GM18870 (cell line): ENCODE data around the gene NHS.
"Not testable (repeated sequence)": the region's sequence is repeated elsewhere in the genome, so short reads cannot be mapped to it uniquely, and the experiment has no call there.

Experiments
- ATAC-seq: cut with Tn5 transposase; IDR thresholded peaks from one replicate; pipeline ENCODE4 v1.9.1; 2021; ENCODE audit warnings: moderate library complexity; ENCODE audit not compliant: unreplicated experiment

The NHS gene

DNA sequence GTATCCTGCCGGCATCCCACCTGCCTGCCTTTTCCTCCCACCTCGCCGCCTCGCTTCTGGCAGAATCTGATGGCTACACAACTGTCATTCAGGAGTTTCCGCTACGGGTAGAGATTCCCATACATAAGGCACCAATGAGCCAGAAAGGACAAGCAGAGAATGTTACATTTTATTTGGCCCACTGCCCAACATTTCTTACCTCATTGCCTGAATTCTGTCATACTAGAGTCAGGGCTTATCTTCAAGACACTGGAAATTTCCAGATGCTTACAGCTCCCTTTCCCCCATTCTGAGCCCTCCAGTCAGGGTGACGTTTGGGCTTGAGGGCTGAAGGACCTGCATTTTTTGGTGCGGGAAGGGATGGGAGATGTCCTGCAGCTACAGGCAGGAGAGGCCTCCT is 113.0 kb downstream of the NHS start:
- ATAC-seq: no peak

- no peak for ATAC-seq
Observed at GRCh38 chrX:17494216-17494615, 119.2 kb downstream of the NHS start.

DNA sequence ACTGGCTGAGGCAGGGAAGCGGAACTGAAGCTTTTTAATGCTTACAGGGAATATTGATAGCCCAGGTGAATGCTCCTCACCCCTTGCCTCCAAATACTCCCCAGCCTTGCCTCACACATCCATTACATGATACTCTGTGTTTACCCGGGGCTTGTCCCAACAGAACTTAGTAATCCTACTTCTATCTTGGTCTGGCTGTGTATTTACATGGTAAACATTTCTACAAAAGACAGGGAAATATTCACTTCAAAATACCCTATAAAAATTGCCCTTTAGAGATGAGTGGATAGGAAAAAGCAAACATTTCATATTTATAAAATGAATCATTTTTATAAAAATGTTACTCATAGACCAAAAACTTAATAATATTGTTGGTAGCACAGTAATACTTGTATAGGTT is 120.1 kb downstream of the NHS start:
- no peak for ATAC-seq

DNA sequence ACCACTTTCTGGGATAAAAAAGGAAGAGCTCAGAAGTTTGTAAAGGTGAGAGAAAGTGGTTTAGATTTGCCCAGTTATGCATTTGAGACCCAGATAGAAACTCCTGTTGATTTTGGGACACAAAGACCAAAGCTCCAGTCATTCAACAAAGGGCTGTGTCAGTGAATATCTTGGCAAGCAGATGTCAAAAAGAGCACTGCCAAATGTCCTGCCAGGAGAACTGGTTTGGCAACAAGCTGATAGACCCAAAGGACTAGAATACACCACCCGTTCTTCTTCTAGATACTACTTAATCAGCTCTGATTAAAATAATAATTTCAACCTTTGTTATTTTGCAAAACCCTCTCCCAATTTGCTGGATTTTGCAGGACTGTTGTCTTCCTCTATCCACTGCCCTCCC is 121.4 kb downstream of the NHS start:
- ATAC-seq: no peak

DNA sequence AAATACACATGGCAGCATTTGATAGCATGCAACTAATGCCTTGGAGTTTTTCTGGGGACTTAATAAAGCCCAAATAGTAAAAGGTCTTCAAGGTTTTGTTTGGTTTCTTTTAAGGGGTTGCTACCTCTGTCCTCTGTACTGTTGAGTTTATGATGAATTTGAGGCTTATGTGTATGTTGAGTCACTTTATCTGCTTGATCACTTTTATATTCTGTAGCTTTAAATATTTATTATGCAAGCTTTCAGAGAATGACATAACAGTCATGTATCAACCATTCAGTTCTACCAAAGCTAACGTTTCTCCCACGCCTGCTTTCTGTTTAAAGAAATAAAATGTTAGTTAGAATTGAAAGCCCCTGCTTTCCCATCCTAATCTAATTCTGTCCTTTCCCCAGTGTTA is 122.2 kb downstream of the NHS start:
- no peak for ATAC-seq

DNA sequence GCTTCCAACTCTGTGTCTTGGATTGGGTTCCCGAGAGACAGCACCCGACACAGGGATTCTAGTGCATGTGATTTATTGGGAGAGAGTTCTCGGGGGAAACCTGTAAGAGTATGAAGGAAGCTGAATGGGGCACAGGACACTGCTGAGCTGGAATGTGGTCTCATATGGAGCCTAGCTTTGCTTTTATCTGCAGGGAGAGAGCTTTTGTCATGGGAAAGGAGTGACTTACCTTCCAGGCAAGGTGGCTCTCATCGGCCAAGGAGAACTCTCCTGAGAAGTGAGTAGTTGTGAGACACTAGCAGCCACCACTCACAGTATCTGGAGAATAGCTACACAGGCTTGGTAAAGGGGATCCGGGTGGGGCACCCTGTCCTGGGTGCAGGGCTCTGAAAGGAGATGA is 124.5 kb downstream of the NHS start:
- ATAC-seq: no peak

DNA sequence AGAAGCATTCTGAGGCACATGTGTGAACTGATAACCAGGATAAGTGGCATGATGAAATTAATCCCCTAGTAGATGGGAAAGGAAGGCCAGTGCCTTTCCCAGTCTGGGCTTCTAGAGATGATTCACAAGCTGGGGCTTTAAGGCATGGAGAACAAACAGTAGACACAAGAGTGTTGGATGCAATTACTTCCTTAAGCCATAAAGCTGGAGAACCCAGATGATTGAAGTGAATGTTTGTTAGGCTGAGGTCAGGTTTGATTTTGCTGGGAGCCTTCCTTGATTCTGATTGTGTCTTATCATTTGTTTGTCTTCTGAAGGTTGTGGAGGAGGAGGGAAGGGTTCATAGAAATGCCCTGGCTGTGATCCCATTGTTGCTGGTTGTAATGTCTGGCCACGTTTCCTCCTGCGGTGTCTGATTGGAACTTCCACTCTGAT is 125.2 kb downstream of the NHS start:
- no peak for ATAC-seq

DNA sequence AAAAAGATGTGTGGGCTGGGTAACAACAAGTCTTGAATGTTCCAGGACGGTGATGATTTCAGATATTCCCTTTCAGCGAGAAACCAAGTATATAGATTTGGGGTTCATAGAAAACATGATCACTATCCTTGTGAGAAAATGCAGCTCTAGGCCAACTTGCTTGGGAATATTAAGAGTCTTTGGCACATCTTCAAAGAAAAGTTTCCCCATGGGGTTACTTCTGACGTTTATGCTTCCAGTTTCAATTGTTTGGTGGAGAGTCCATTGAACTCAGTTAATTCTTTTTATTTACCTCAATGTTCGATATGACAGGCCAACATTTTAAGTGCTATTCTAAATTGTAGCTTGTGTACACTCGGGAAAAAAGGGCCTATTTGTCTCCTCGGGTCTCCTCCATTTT is 126.7 kb downstream of the NHS start:
- no peak for ATAC-seq

DNA sequence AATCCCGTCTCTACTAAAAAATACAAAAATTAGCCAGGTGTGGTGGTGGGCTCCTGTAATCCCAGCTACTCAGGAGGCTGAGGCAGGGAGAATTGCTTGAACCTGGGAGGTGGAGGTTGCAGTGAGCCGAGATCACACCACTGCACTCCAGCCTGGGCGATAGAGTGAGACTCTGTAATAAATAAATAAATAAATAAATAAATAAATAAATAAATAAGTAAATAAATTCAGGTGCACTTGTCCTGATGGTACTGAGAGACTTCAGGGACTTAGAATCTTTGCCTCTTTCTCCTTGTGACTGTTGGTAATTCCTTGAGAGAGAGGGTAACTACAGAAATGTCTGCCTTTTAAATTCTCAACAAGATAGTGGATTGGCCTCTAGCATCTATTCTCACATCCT is 131.4 kb downstream of the NHS start:
- ATAC-seq: not testable (repeated sequence)

DNA sequence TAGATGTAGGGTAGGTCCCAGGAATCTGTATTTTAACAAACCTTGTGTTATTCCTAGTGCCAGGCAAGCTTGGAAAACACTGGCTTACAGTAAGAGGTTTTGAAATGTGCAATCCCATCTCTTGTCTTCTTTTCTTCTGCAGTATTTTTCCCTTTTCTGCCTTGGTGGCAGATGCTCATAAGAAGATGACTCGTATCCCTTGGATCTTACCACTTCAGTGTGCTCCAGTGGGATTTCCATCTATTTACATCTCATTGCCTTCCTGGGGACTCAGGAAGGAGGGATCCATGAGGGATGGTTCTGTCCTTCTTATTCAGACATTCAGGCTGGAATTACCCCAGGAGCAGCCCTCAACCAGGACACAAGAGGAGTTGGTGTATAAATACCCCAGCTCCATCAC is 136.6 kb downstream of the NHS start:
- no peak for ATAC-seq

DNA sequence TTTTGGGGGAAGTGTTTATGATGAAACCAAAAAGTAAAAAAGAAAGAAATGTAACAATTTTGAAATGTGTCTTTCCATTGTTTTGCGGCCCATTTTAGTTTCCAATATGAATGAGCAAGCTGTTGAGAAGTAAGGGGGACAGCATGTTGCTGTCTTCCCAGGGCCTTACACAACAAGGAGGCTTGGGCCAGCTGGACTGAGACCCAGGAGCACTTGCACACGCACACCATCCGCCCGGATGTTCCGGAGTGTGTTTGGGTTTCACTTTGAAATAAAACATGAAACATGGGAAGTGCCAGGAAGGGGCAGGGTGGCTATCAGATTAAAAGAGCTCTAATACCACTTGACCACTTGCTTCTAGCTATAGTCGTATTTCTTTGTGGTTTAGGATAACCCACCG is 144.4 kb downstream of the NHS start:
- ATAC-seq: no peak

- ATAC-seq: no peak
Observed at GRCh38 chrX:17520016-17520615, 145.1 kb downstream of the NHS start.

DNA sequence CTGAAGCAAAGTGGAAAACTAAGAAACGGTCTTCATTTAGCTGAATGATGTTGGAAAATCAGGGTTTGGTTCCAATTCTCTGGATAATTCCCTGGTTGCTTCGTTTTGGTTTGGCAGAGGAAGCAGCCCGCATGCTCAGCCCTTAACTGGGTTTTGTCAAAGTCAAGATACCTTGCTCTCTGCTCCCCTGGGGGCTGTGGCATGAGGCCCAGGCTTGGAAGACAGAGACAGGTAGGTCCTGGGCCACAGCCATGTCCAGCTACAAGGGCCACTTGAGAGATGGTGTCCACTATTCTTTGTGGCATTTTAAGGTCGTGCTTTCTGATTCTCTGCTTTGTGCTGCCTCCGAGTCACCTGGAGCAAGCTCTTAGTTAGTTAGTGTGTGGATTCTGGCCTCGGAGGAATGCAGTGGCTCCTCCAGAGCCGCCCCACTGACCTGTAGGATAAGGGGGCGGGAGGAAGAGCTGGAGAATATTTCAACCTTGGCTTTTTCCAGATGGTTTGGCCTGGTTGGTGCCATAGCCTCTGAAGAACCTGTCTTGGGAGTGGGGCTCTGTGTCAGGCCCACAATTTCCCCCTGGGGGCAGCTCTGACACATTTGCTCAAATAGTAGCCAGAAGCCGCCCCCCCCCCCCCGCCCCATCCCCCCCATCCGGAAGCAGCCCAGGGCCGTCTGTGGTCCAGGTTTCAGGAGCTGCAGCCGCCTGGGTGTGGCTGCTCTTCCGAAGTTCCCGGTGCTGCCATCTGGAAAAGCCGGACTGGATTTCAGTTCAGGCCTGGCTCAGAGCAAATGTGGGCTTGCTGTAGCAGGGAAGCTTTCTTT is 147.1 kb downstream of the NHS start:
- ATAC-seq: no peak

- no peak for ATAC-seq
Observed at GRCh38 chrX:17525266-17525665, 150.3 kb downstream of the NHS start.

DNA sequence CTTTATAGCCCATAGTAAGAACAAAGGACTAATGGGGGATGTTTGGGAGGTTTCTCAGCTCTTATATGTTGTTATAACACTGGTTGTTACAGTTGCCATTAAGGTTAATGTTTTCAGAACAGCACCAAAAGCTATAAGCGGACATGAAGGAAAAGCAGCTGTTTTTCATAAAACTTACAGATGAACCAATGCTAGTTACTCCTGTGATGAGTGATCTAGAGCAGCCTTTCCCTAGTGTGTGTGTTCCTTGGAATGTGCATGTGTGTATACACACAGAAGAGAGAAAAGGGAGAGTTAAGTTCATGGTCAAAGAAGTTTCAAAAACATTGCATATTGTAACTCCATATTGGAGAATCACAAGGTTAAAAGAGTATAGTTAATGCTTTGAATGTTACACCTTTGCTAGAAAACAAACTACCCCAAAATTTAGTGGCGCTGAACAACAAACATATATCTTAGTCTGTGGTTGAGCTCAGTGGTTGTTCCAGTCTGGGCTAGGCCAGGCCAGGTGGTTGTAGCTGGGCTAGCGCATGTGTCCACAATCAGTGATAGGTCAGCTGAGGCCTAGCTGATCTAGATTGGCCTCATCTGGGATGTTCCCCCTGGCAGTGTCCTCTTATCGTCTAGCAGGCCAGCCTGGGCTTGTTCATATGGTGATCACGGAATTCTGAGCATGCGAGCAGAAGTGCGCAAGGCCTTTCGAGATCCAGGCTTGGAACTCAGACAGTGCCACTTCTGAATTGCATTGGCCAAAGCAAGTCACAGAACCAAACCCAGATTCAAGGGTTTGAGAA is 151.0 kb downstream of the NHS start:
- no peak for ATAC-seq

DNA sequence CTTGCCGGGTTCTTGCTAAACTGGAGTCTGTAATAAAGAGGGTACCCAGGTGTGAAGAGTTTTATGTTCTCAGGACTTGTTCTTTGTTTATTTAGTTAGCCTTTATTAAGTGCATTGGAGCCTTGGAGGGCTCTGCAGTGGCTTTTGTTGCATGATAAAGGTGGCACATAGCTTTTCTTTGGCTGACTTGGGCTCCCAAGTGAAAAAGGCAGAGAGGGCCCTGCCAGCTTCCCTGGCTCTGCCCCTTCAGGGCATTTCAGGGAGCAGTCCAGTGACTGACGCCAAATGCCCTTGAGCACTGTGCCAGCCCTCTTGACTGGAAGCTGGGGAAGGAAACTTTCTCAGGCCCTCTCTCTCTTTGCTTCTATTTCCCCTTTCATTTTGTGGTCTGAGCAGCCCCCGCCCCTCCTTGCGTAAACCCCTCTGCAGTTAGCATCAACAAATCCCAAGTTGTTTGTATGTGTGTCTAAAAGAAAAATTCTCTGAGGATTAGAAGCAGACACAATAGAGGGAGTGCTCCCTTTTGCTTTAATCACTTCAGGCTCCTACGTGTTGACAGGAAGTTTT is 152.2 kb downstream of the NHS start:
- no peak for ATAC-seq

DNA sequence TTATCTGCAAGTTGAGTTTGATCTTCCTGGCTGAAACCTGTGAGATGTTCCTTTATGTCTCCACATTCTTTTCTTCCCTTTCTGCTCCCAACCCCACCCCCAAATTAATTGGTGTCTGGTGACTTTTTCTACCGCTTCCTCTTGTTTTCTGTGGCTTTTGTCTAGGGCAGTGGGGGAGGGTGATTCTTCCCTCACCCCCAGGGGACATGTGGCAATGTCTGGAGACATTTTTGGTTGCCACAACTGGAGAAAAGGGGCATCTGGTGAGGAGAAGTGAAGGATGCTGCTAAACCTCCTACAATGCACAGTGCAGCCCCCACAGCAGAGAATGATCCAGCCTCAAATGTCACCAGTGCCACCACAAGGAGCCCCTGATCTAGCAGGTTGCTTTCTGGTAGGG is 152.9 kb downstream of the NHS start:
- ATAC-seq: no peak

DNA sequence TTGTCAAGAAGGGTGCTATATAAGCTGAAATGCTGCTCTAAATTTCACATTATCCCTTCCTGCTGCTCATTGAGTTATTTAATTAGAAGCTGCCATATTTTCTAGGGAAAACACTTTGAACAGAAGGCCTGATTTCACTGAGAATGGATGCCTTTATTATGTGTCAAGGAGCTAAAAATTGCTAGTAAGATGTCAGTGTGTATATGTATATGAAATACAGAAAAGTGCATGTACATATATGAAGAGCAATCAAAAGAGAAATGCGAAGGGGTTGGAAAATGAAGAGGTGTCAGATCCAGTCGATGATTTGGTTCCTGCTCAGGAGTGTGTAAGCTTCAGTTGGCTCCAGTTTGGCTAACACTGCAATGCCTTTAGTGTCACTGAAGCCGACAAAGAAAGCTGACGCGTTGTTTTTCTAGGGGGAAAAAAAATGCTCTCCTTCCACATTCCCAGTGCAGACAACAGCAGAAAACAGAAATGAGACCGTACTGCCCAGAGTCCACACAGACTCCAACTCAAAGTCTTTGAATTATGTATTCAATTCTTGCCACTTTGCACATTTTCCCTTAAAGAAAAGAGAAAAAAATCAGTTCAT is 154.2 kb downstream of the NHS start:
- no peak for ATAC-seq

- ATAC-seq: no peak
Observed at GRCh38 chrX:17531500-17531899, 156.5 kb downstream of the NHS start.

DNA sequence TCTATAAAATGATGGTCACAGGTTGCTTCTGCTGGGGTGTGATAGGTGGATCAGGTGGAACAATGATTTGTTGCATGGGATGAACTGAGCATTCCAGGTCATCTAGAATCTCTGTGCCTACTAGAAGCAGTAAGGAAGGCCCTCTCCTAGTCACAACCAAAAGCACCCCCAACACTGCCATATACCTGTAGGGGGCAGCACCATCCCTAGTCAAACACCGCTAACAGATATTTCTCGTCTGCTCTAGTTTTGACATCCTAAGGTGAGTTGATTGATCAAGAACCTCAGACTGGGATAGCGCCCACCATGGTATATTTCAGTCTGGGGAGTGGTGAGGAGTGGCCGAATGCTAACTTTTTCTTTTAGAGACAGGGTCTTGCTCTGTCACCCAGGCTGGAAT is 160.2 kb downstream of the NHS start:
- peak; percentile 46 for ATAC-seq

GRCh38 chrX:17537723-17538243 is 162.8 kb downstream of the NHS start:
- no peak for ATAC-seq
